H9 (cell line): Measurements from ENCODE around the gene SERINC1. TPM values are rescaled to one million over a fixed set of nuclear protein-coding genes. Genes with fewer than 3 reads are reported as not detected.

Experiments
- DNase-seq: peaks from one replicate; pipeline ENCODE4 v3.0.0-alpha.2; 2017
- H2AFZ ChIP-seq: one replicate; pipeline ENCODE4 v1.6.1; 2013; ENCODE audit warnings: mild to moderate bottlenecking, low read length, control low read depth, moderate library complexity
- H2AK5ac ChIP-seq: 2 replicates; pipeline ENCODE4 v1.6.1; 2013; ENCODE audit warnings: low read length, control low read depth, mixed read lengths; ENCODE audit not compliant: insufficient read length
- H2BK120ac ChIP-seq: one replicate; pipeline ENCODE4 v1.6.1; 2013; ENCODE audit warnings: low read depth, mild to moderate bottlenecking, low read length, control low read depth, inconsistent platforms; ENCODE audit not compliant: poor library complexity, severe bottlenecking
- H2BK12ac ChIP-seq: 2 replicates; pipeline ENCODE4 v1.6.1; 2013; ENCODE audit warnings: low read length, control low read depth, mixed read lengths, low read depth; ENCODE audit not compliant: insufficient read length
- H2BK15ac ChIP-seq: 2 replicates; pipeline ENCODE4 v1.6.1; 2013; ENCODE audit warnings: low read depth, low read length, control low read depth
- H2BK20ac ChIP-seq: one replicate; pipeline ENCODE4 v1.6.1; 2013; ENCODE audit warnings: low read depth, mild to moderate bottlenecking, low read length, control low read depth, inconsistent platforms; ENCODE audit not compliant: poor library complexity, severe bottlenecking
- H2BK5ac ChIP-seq: 2 replicates; pipeline ENCODE4 v1.6.1; 2013; ENCODE audit warnings: low read length, control low read depth, mixed read lengths; ENCODE audit not compliant: insufficient read length
- H3K14ac ChIP-seq: 2 replicates; pipeline ENCODE4 v1.6.1; 2013; ENCODE audit warnings: low read length, control low read depth; ENCODE audit not compliant: insufficient read depth
- H3K18ac ChIP-seq: 2 replicates; pipeline ENCODE4 v1.6.1; 2013; ENCODE audit warnings: low read depth, mild to moderate bottlenecking, mixed read lengths, low read length, control low read depth; ENCODE audit not compliant: insufficient read length
- H3K23ac ChIP-seq: 2 replicates; pipeline ENCODE4 v1.6.1; 2013; ENCODE audit warnings: low read length, control low read depth, mixed read lengths, low read depth; ENCODE audit not compliant: insufficient read length
- H3K23me2 ChIP-seq: 2 replicates; pipeline ENCODE4 v1.6.1; 2013; ENCODE audit warnings: low read depth, mild to moderate bottlenecking, mixed read lengths, low read length, control low read depth; ENCODE audit not compliant: insufficient read length, poor library complexity, severe bottlenecking
- H3K27ac ChIP-seq: 2 replicates; pipeline ENCODE4 v1.5.1; 2013; ENCODE audit warnings: low read length, control low read depth, mixed read lengths, low read depth; ENCODE audit not compliant: insufficient read length
- H3K27me3 ChIP-seq: 2 replicates; pipeline ENCODE4 v1.6.1; 2013; ENCODE audit warnings: low read length, control low read depth, inconsistent platforms; ENCODE audit not compliant: insufficient read depth
- H3K4ac ChIP-seq: 2 replicates; pipeline ENCODE4 v1.6.1; 2013; ENCODE audit warnings: low read depth, mild to moderate bottlenecking, control low read depth, inconsistent platforms, low read length, moderate library complexity
- H3K4me1 ChIP-seq: 2 replicates; pipeline ENCODE4 v1.6.1; 2013; ENCODE audit warnings: low read length, control low read depth, inconsistent platforms; ENCODE audit not compliant: insufficient read depth
- H3K4me2 ChIP-seq: 2 replicates; pipeline ENCODE4 v1.6.1; 2013; ENCODE audit warnings: low read length, control low read depth, mixed read lengths; ENCODE audit not compliant: insufficient read length, insufficient read depth
- H3K56ac ChIP-seq: 2 replicates; pipeline ENCODE4 v1.6.1; 2013; ENCODE audit warnings: low read depth, mild to moderate bottlenecking, mixed read lengths, low read length, control low read depth; ENCODE audit not compliant: insufficient read length
- H3K79me1 ChIP-seq: 2 replicates; pipeline ENCODE4 v1.6.1; 2013; ENCODE audit warnings: low read depth, mild to moderate bottlenecking, moderate library complexity, low read length, control low read depth, inconsistent platforms; ENCODE audit not compliant: insufficient read depth, poor library complexity, severe bottlenecking
- H3K79me2 ChIP-seq: 2 replicates; pipeline ENCODE4 v1.6.1; 2013; ENCODE audit warnings: low read length, control low read depth, inconsistent platforms; ENCODE audit not compliant: insufficient read depth
- H3K9ac ChIP-seq: 2 replicates; pipeline ENCODE4 v1.6.1; 2013; ENCODE audit warnings: low read length, control low read depth, mixed read lengths; ENCODE audit not compliant: insufficient read length; ENCODE audit errors: extremely low read depth
- H3K9me3 ChIP-seq: one replicate; pipeline ENCODE4 v1.6.1; 2013; ENCODE audit warnings: low read depth, low read length, inconsistent platforms; ENCODE audit not compliant: control insufficient read depth
- H3T11ph ChIP-seq: one replicate; pipeline ENCODE4 v1.6.1; 2013; ENCODE audit warnings: mild to moderate bottlenecking, low read length, control low read depth, inconsistent platforms
- H4K20me1 ChIP-seq: one replicate; pipeline ENCODE4 v1.6.1; 2013; ENCODE audit not compliant: control insufficient read depth, insufficient read length, insufficient read depth
- H4K5ac ChIP-seq: 2 replicates; pipeline ENCODE4 v1.6.1; 2013; ENCODE audit warnings: low read depth, mild to moderate bottlenecking, mixed read lengths, low read length, control low read depth; ENCODE audit not compliant: insufficient read length
- H4K8ac ChIP-seq: replicated peaks from 2 replicates; pipeline ENCODE4 v1.6.1; 2013; ENCODE audit warnings: low read length, control low read depth, mixed read lengths, low read depth; ENCODE audit not compliant: insufficient read length
- H4K91ac ChIP-seq: 2 replicates; pipeline ENCODE4 v1.6.1; 2013; ENCODE audit warnings: low read depth, mild to moderate bottlenecking, moderate library complexity, mixed read lengths, low read length, control low read depth; ENCODE audit not compliant: insufficient read length
- H3K27ac Mint-ChIP-seq, 3 experiments: 2 replicates in 2 of 3; 3 replicates in 1 of 3; pipeline ENCODE4 v1.8.0; 2020 to 2021; ENCODE audit warnings: mixed read lengths in 3 of 3, mild to moderate bottlenecking in 1 of 3, moderate library complexity in 1 of 3
- H3K27me3 Mint-ChIP-seq: 2 replicates; pipeline ENCODE4 v1.8.0; 2021; ENCODE audit warnings: low read depth, mild to moderate bottlenecking, moderate library complexity, mixed read lengths
- H3K36me3 Mint-ChIP-seq, 3 experiments: 2 replicates in 2 of 3; 3 replicates in 1 of 3; pipeline ENCODE4 v1.8.0; 2020 to 2021; ENCODE audit warnings: low read depth in 3 of 3, mixed read lengths in 3 of 3; ENCODE audit not compliant: insufficient read depth in 1 of 3
- H3K4me1 Mint-ChIP-seq, 2 experiments: 2 replicates each; pipeline ENCODE4 v1.8.0; 2020; ENCODE audit warnings: mixed read lengths in 2 of 2
- H3K4me3 Mint-ChIP-seq, 2 experiments: 2 replicates in 1 of 2; 3 replicates in 1 of 2; pipeline ENCODE4 v1.8.0; 2020 to 2021; ENCODE audit warnings: mild to moderate bottlenecking in 2 of 2, mixed read lengths in 2 of 2, moderate library complexity in 1 of 2
- H3K9me3 Mint-ChIP-seq, 2 experiments: 2 replicates in 1 of 2; 3 replicates in 1 of 2; pipeline ENCODE4 v1.8.0; 2020; ENCODE audit warnings: mild to moderate bottlenecking in 2 of 2, mixed read lengths in 2 of 2, moderate library complexity in 1 of 2
- CTCF ChIP-seq: fragments of 200-600 bp; sonication (generic); conservative IDR thresholded peaks from 3 replicates; pipeline ENCODE4 v1.8.0; 2021; ENCODE audit warnings: antibody characterized with exemption, mild to moderate bottlenecking
- WGBS: extraction: QIAGEN DNeasy Blood & Tissue Kit; methylation state at CpG from one replicate; pipeline ENCODE4 v1.1.7; 2013; ENCODE audit warnings: missing lambda C conversion rate, low lambda C conversion rate, mixed read lengths; ENCODE audit not compliant: insufficient read length; ENCODE audit errors: extremely low coverage; 5-methylcytosine and 5-hydroxymethylcytosine counted together
- total RNA-seq: library from RNA; stranded (reverse); gene quantifications from 2 replicates; pipeline ENCODE4 v1.2.1, GENCODE V29; 2021

Gene SERINC1
- total RNA-seq, 1 experiment from 2014 or later, result 48.4 TPM

- Histone ChIP-seq H3K23ac (no peak overlapping the region), H3K27ac (no peak overlapping the region), H3K79me1 (no peaks in the 10 kb centered on the region), H3K9ac (no peak overlapping the region), H3T11ph (no peak overlapping the region), H4K20me1 (no peaks in the 10 kb centered on the region), H3K56ac (no peak overlapping the region), H3K18ac (no peak overlapping the region), H3K14ac (no peak overlapping the region), H3K27me3 (no peaks in the 10 kb centered on the region), H4K5ac (no peak overlapping the region), H3K9me3 (no peaks in the 10 kb centered on the region), H3K4me2 (no peak overlapping the region), H3K4ac (no peak overlapping the region), H2AK5ac (no peak overlapping the region), H3K23me2 (no peaks in the 10 kb centered on the region), H4K91ac (no peak overlapping the region), H2BK5ac (no peak overlapping the region), H2BK15ac (no peak overlapping the region), H2BK20ac (no peak overlapping the region), H3K79me2 (no peaks in the 10 kb centered on the region), H3K4me1 (no peaks in the 10 kb centered on the region), H2AFZ (no peak overlapping the region), H2BK12ac (no peak overlapping the region), H2BK120ac (no peak overlapping the region), H4K8ac (no peak overlapping the region)
- no peaks in the 10 kb centered on the region for H3K27me3 Mint-ChIP-seq
- no peak for TF ChIP-seq CTCF
- H3K27ac Mint-ChIP-seq, result no peak overlapping the region
- WGBS, result no CpG with 5 or more reads among the region's 1 CpG
- H3K36me3 Mint-ChIP-seq, result peaks cover 6 to 36% (median 28%) of the 10 kb centered on the region in 3 experiments; a peak in 5 of 7 replicates
- H3K4me1 Mint-ChIP-seq, result peaks cover 0 to 2% of the 10 kb centered on the region in 2 experiments; a peak in 1 of 4 replicates
- H3K4me3 Mint-ChIP-seq, result no peak overlapping the region
- H3K9me3 Mint-ChIP-seq, result no peaks in the 10 kb centered on the region
- DNase-seq, result no peak
Observed at GRCh38 chr6:122416825-122417224, 54.8 kb downstream of the SERINC1 start.
